SK-N-SH treated with all-trans-retinoic acid at 6 μM for 48 hours (cell line): ENCODE measurements around the gene RBM28.

Experiments
- ARNTL ChIP-seq: fragments of 450-650 bp; formaldehyde crosslinking; IDR thresholded peaks from 2 replicates; pipeline ENCODE4 v1.5.0; 2020; ENCODE audit warnings: low read depth, mild to moderate bottlenecking, moderate library complexity, borderline replicate concordance
- BACH2 ChIP-seq: fragments of 250-450 bp; sonication (Bioruptor Pico); IDR thresholded peaks from 2 replicates; pipeline ENCODE4 v1.9.0; 2021; ENCODE audit warnings: mild to moderate bottlenecking, borderline replicate concordance
- CSRNP3 ChIP-seq: fragments of 250-450 bp; sonication (Bioruptor Pico); IDR thresholded peaks from 2 replicates; pipeline ENCODE4 v1.5.1; 2021; ENCODE audit warnings: mild to moderate bottlenecking, moderate library complexity
- ESRRG ChIP-seq: fragments of 250-450 bp; sonication (Bioruptor Pico); IDR thresholded peaks from 2 replicates; pipeline ENCODE4 v1.6.1; 2021; ENCODE audit warnings: mild to moderate bottlenecking
- GLIS3 ChIP-seq: fragments of 250-450 bp; sonication (Bioruptor Pico); IDR thresholded peaks from 2 replicates; pipeline ENCODE4 v1.5.0; 2020; ENCODE audit warnings: mild to moderate bottlenecking, moderate library complexity
- ISL1 ChIP-seq: fragments of 250-450 bp; sonication (Bioruptor Pico); IDR thresholded peaks from 2 replicates; pipeline ENCODE4 v2.1.2; 2022; ENCODE audit warnings: mild to moderate bottlenecking, moderate library complexity
- OSR1 ChIP-seq: fragments of 250-450 bp; sonication (Bioruptor Pico); IDR thresholded peaks from 2 replicates; pipeline ENCODE4 v1.8.0; 2022; ENCODE audit warnings: moderate library complexity, mild to moderate bottlenecking, inconsistent platforms
- PATZ1 ChIP-seq: fragments of 250-450 bp; sonication (Bioruptor Pico); IDR thresholded peaks from 2 replicates; pipeline ENCODE4 v1.8.0; 2020; ENCODE audit warnings: mild to moderate bottlenecking, moderate library complexity, borderline replicate concordance
- RARB ChIP-seq: fragments of 250-450 bp; sonication (Bioruptor Pico); IDR thresholded peaks from 2 replicates; pipeline ENCODE4 v1.8.0; 2021; ENCODE audit warnings: mild to moderate bottlenecking, moderate library complexity
- SNAI2 ChIP-seq: fragments of 250-450 bp; sonication (Bioruptor Pico); IDR thresholded peaks from 2 replicates; pipeline ENCODE4 v1.5.0; 2020; ENCODE audit warnings: mild to moderate bottlenecking, moderate library complexity
- TOX ChIP-seq: fragments of 250-450 bp; sonication (Bioruptor Pico); IDR thresholded peaks from 2 replicates; pipeline ENCODE4 v1.8.0; 2021; ENCODE audit warnings: mild to moderate bottlenecking, moderate library complexity, borderline replicate concordance
- ZFP3 ChIP-seq: fragments of 250-450 bp; sonication (Bioruptor Pico); IDR thresholded peaks from 2 replicates; pipeline ENCODE4 v1.5.0; 2020; ENCODE audit warnings: mild to moderate bottlenecking, moderate library complexity
- ZFP30 ChIP-seq: fragments of 450-650 bp; formaldehyde crosslinking; IDR thresholded peaks from 2 replicates; pipeline ENCODE4 v1.5.0; 2022; ENCODE audit warnings: mild to moderate bottlenecking, moderate library complexity

- TF ChIP-seq ZFP3 (CRISPR knock-in tag) (no peak), CSRNP3 (CRISPR knock-in tag) (no peak), ZFP30 (CRISPR knock-in tag) (no peak), GLIS3 (CRISPR knock-in tag) (no peak), PATZ1 (CRISPR knock-in tag) (no peak), ISL1 (no peak), TOX (CRISPR knock-in tag) (no peak), SNAI2 (CRISPR knock-in tag) (no peak), OSR1 (CRISPR knock-in tag) (no peak), ESRRG (CRISPR knock-in tag) (no peak), BACH2 (CRISPR knock-in tag) (no peak), RARB (CRISPR knock-in tag) (no peak), ARNTL (CRISPR knock-in tag) (no peak)
Measured at GRCh38 chr7:128254470-128254869, 89.2 kb downstream of the RBM28 start.
